CD4-positive, alpha-beta T cell treated with Interferon alpha-2 for 1 hour (primary cell): ENCODE measurements around the gene GJD2.

Experiments
- DNase-seq, 2 donors: peaks; one replicate each; pipeline ENCODE4 v3.0.0-alpha.2; 2020 to 2022

GJD2 gene

DNA sequence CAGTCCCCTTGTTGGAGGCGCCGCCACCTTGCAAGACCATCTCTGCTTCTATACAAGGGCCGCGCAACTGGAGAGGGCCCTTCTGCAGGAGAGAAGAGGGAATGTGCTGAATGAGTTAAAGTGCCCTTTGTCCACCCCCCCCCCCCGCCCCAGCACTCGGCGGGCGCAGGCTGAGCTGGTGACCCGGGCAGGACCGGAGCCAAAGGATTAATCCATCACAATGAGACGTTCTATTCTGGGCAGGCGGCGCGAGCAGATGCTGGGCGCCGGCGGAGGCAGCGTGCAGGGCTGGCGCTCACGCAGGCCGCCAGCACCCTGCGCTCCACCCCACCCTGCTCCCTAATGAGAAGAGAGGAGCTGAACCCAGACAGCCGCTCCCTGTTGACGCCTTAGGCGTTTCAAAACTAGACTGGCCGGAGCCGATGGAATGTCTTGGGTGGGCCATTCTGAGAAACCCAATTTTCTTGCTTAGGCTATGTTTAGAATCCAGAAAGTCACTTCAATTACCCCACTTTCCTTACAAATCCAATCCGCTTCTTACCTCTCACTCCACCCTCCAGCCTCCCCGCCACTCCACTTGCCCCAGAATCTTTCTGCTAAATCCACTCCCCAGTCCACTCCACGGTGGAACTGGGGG, 32.9 kb downstream of the GJD2 start:
- DNase-seq: no peak

DNA sequence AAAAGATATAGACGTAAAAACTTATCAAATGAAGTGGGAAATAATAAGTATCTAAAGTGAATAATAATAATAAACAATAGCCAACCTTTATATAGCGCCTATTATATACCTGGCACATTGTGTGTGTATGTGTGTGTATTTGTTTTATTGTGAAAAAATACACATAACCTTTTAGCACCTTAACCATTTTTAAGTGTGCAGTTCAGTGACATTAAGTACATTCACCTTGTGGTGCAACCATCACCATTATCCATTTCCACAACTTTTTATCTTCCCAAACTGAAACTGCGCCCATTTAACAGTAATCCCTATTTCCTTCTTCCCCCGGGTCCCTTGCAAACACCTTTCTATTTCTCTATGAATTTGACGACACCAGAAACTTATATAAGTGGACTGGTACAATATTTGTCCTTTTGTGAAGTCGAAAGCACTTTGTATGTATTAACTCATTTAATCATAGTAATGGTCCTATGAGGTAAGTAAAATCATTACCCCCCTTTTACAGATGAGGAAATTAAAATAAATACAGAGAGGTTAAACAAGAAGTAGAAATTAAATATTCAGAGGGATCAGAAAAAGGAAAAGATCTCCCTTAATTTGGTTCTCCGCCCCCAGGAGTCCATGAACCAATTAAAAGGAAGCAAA, 33.5 kb downstream of the GJD2 start:
- DNase-seq: no peak

DNA sequence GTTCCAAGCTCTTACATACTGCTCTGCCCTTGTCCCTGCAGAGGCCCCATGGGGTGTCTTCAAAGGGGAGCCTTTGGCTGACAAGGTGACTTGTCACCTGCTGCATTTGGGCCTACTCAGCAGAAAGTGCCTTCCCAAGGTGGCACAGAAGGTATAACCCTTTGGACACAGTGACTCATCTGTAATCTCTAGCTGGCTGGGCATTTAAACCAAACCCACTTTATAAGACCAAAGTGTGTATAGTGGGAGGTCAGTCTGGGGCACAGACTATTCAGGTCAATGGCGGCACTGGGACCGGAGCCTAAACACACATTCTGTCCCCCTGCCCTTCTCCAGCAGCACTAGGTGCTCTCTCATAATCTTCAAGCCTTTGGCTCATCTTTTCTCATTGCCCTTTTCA, 35.1 kb downstream of the GJD2 start:
- no peak for DNase-seq

DNA sequence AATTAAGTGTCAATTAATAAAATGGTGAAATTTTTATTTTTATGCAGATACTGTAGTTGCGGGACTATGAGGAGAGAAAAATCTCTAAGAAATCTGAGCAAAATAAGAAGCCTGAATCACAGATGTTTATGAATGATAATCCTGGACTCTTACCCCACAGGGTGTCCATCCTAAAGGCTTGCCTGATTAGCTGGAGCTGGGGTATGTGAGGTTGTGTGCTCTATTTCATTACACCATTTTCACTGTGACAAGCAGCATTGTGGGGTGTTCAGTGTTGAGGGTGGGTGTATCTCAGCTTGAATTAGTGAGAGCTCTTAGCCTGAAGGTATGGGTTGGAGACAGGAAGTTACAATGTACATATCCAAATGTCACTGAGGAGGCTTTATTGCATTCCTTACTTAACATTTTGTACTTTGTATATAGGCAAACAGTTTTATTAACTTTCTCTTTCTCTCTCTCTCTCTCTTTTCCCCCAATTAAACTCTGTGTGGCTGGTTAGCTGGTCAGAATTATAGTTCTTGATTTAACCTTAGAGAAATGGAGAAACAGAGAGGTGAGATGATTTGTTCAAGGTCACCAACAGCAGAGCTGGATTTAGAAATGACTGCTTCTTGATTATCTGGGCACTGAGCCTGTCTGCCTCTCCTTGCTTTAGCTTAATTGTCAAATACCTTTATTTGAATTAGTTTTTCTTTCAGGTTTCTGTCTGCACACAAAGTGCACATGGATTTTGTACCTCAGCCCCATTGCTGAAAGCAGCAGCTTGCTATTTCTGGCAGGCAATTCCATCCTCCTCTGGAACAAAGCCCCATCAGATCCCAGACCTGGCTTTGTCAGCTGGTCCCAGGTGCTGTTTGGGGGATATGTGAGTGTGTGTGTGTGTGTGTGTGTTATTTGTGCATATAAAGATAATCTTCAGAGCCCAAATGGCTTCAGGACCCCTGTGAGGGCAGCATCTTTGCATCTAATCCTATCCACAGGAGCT, 35.8 kb downstream of the GJD2 start:
- DNase-seq: no peak

DNA sequence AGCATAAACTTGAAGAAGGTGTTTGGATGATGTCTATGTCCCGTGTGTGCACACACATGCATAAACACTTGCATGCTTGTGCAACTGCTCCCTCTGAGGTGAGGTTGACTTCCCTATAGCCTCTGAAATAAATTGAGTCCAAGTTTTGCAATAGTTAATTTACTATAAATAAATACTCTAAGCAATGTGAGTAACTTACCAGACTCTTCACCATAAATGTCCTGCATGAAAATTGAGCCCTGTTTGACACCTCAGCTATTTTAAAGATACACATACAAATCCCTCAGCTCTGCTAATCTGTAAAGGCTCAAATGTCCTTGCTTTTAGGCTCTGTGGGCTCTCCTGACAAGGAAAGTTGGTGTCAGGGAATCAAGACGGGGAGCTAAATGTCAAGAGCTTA, 37.1 kb downstream of the GJD2 start:
- no peak for DNase-seq

DNA sequence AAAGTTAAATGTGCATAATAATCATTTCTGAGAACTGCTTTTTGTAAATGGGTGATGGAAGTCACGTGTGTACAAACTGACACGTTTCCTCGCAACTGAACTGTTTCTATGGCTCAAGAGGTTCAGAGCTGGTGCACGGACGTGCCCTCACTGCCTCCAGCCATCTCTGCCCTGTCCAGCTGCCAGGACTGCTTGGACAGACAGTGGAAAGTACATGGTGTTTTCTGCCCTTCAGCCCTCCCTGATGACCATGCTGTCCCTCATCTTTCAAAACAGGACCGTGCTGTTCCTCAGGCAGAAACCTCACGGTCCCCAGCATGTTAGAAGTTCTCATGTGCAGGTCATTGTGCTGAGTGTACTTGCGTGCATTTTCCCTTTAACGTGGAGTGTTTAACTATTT, 38.7 kb downstream of the GJD2 start:
- no peak for DNase-seq

DNA sequence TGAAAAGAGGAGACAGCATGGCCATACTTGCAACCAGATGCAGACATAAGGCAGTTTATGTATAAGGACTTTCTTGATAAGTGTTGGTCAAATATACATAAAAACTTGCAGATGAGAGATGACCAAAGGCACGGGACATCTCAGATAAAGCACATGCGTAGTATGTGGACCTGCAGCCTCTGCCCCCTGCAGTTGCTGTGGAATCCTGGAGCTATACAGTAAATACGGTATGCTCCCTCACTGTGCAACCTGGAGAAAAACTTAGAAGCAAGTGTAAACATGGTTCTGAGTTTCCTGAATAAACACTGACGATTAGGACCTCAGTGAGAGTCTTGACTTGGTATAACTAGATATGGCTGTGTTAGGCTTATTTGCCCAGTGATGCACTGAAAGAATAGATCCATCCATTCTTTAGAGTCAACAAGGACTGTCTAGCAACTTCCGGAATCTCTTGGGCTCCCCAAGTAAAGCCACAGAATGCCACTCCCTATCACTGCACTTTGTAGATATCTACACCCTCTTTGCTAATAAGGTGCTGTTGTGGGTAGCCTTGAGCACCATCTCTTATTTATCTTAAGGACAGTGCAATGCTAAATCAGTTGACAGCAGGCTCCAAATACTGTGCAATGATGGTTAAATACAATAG, 40.2 kb downstream of the GJD2 start:
- no peak for DNase-seq

DNA sequence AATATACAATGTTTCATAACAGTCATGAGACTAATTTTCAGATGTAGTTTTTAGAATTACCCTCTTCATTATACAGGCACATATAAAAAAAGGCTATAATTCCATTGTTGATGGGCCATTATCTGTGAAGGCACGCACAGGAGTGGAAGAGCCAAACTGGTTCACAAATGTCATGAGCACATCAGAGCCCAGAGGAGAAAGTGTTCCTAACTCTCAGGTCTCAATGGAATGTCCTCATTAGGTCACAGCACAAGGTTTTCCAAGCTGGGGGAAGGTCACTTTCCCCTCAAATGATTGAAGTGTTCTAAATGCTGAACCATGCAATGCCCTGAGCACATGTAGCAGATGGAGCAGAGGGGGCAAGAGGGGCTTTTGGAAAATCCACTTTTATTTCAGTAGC, 41.2 kb downstream of the GJD2 start:
- DNase-seq: no peak

DNA sequence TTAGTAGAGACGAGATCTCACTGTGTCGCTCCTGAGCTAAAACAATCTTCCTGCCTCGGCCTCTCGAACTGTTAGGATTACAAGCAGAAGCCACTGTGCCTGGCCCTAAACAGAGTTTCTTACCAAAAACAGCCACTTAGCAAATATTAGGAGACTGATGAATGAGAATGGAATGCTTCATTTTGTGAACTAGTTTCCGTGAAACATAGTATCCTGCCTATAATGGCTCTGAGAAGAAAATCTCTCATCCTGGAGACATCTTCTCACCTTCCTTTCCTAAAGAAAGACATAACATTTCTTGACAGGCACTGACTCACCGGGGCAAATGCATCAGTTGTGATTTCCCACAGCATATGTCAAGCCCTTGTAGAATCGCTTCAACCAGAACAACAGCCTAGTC, 44.9 kb downstream of the GJD2 start:
- no peak for DNase-seq

DNA sequence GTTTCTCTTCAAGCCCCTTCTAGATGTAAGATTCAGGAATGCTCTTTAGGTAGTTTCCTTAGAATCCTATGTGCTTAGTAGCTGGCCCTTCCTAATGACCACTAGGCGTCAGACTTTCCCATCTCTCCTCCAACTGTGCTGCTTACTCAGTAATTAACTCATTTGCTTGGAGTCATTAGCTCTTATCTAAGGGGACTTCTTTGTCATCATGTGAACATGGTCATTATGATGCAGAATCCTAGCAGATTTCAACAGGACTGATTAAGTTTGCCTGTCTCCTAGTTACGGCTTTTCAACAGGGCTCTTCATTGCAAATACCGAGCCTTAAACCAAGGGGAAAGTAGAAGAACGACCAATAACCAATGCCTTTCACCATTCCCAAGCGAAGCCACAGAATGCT, 46.4 kb downstream of the GJD2 start:
- DNase-seq: no peak

DNA sequence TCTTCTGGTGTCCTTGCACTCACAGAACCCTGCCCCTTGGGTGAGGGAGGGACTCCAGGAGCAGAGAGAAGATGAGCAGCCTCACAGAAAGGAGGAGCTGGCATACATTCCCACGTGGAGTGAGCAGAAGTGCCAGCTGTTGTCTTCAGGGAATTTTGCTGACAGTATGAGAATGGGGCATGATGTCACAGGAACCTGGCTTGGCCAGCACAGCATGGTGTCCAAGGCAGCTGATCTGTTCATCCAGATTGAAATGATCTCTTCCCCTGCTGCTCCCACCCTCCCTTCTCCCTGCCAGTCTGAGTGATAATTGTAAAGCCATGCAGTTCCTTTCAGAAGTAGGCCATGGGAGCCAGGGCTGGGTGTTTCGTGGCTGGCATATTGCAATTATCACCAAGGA, 53.3 kb downstream of the GJD2 start:
- no peak for DNase-seq
